Activated gamma-delta T cell treated with Interleukin-2 at 50 U/mL for 16 hours (primary cell): ENCODE measurements around the gene ECPAS.
"Not testable (repeated sequence)": the region's sequence is repeated elsewhere in the genome, so short reads cannot be mapped to it uniquely, and the experiment has no call there.

ENCODE experiments used
- DNase-seq: peaks from one replicate; pipeline ENCODE4 v3.0.0-alpha.2; 2020

ECPAS gene, protein sequence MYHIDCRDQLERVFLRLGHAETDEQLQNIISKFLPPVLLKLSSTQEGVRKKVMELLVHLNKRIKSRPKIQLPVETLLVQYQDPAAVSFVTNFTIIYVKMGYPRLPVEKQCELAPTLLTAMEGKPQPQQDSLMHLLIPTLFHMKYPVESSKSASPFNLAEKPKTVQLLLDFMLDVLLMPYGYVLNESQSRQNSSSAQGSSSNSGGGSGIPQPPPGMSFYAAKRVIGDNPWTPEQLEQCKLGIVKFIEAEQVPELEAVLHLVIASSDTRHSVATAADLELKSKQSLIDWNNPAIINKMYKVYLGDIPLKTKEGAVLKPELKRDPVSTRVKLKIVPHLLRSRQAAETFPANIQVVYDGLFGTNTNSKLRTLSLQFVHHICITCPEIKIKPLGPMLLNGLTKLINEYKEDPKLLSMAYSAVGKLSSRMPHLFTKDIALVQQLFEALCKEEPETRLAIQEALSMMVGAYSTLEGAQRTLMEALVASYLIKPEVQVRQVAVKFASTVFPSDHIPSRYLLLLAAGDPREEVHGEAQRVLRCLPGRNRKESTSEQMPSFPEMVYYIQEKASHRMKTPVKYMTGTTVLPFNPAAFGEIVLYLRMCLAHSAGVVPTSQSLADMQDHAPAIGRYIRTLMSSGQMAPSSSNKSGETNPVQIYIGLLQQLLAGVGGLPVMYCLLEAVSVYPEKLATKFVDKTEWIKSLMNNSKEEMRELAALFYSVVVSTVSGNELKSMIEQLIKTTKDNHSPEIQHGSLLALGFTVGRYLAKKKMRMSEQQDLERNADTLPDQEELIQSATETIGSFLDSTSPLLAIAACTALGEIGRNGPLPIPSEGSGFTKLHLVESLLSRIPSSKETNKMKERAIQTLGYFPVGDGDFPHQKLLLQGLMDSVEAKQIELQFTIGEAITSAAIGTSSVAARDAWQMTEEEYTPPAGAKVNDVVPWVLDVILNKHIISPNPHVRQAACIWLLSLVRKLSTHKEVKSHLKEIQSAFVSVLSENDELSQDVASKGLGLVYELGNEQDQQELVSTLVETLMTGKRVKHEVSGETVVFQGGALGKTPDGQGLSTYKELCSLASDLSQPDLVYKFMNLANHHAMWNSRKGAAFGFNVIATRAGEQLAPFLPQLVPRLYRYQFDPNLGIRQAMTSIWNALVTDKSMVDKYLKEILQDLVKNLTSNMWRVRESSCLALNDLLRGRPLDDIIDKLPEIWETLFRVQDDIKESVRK (N-terminal part only)

DNA sequence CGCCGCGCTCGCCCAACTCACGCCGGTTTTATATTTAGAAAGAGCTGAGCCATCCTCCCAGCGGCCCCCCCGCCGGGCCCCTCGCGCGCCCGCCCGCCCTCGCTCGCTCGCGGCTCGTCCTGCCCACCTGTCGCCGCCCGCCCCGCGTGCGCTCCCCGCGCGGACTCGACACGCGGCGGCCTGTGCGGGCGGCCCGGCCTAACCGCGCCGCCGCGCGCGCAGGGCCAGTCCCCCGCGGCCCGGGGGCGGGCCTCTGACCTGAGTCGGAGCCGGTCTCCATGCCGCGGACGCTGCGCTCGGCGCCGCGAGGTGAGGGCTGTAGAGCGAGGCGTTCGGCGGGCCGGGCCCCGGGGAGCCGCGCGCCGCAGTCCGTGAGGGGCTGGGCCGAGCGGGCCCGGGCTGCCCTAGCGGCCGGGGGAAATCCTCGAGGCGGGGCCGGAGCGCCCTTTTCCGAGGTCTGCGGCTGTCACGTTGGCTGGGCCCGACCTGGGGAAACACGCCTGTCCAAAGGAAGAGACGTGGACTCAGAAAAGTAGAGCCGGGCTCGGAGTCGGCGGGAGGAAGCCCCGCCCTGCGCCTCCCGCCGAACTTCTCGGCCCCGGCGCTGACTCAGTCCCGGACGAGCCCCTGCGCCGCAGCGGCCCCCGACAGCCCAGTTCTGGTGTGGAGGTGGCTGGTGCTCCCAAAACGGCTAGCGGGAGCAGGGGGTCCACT lies at the start of gene ECPAS:
Gene ECPAS (minus strand): TSS at position 526 of the 714 bp plus-strand sequence. CDS start 11,465 bp downstream, outside the sequence.
- DNase-seq: peak; percentile 52

DNA sequence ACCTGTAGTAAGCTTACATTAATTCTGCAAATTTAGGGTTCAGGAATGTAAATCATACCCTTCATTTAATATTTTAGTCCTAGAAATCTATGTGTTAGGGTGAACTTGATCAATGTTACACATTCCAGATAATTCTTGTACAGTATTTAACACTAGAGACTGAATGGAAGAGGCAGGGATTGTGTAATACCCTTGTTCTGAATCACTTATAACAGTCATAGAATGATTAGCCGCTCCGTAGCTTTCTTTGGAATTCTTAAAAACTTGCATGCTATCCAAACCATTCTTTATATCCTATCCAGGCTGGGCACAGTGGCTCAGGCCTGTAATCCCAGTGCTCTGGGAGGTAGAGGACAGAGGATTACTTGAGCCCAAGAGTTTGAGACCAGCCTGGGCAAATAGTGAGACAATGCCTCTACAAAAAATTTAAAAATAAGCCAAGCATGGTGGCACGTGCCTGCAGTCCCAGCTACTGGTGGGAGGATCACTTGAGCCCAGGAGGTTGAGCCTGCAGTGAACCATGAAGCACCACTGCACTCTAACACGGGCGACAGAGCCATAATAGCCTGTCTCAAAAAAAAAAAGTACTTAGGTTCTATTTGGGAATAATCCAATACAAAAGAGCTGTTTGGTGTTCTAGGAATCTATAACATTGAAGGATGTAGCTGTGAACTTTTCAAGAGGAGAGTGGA lies 49.1 kb upstream of the ECPAS start:
- DNase-seq: no peak

DNA sequence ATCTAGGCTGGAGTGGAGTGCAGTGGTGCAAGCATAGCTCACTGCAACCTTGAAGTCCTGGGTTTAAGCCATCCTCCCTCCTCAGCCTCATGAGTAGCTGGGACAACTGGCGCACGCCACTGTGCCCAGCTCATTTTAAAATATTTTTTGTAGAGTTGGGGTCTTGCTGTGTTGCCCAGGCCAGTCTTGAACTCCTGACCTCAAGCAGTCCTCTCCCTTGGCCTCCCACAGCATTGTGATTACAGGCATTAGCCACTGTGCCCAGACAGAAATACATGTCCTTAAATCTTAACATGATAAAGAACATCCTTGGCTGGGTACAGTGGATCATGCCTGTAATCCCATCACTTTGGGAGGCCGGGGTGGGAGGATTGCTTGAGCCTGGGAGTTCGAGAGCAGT lies 47.5 kb upstream of the ECPAS start:
- no peak for DNase-seq

DNA sequence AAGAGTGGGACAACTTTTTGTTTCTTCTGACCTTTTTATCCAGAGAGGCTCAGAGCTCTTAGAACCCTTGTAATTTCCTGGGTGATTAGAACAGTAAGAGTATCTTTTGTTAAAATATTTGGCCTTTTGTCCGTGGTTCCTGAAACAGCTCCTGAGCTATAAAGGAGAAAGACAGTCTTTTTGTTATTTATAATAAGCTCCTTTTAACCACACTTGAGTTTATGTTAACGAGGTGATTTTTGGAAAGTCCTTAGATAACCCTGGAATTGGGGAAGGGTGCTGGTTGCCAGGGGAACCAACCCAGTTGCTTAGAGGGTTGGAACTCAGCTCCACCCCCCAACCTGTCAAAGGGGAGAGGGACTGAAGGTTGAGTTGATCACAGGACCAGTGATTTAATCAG lies 45.6 kb upstream of the ECPAS start:
- no peak for DNase-seq

DNA sequence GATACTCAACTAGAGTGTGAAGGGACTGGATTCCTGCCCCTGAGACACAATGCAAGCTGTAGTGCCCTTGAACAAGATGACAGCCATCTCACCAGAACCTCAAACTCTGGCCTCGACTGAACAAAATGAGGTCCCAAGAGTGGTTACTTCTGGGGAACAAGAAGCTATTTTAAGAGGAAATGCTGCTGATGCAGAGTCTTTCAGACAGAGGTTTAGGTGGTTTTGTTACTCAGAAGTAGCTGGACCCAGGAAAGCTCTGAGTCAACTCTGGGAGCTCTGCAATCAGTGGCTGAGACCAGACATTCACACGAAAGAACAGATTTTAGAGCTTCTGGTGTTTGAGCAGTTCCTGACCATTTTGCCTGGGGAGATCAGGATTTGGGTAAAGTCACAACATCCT lies 43.2 kb upstream of the ECPAS start:
- DNase-seq: no peak

DNA sequence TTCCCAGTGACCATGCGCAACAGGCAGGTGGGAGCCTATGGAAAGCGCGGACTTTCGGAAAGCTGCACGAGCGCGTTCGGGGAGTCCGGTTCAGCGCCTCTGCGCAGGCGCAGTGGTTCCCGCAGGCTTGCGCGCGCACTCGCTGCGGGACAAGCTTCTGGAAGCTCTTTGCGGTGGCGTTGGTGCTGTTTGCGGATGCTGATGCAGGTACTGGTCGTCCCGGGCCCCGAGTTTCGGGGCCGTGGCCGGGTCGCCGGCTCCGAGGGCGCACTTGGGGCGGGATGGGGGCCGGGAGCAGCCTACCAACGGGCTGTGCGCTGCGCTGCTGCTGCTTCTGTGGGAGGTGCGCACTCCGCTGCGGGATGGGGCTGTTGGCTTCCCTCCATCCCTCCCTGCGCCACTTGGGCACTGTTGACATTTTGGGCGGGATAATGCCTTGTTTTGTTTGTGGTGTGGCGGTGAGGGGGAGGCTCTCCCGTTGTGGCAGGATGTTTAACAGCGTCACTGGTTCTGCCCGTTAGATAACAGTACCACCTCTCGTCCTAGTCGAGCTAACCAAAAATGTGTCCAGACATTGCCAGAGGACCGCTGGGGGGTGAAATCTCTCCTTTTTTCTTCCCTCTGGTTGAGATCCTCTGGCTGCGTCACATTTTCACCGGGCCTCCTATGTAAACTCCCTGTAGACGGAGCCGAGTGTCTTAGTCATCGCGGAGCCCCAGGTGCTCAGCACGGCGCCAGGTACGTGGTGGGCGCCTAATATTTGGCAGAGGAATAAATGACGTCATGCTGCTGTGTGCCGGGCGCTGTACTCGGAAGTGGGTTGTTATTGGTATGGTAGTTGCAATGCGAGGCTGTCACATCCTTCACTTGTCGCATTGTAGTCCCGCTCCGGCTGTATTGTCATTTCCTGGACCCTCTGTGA lies 41.1 kb upstream of the ECPAS start, which contains the start of gene ZNF483:
Gene ZNF483 (plus strand): TSS at position 124 of the 922 bp plus-strand sequence. CDS start 2,217 bp downstream, outside the sequence.
- peak; percentile 60 for DNase-seq

DNA sequence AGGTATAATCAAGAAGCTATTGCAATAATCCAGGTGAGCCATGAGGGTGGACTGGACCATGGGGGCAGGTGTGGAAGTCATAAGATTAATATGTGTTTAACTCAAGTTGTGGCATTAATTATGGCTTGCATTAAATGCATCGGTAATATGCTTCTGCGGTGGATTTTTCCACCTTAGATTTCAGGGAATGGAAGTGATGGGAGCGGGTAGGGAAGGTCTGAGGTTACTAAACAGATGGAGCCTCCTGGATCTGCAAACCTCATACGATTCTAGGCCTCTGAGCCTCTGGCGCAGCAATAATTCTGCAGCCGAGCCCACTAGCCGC lies 40.5 kb upstream of the ECPAS start:
- no peak for DNase-seq

DNA sequence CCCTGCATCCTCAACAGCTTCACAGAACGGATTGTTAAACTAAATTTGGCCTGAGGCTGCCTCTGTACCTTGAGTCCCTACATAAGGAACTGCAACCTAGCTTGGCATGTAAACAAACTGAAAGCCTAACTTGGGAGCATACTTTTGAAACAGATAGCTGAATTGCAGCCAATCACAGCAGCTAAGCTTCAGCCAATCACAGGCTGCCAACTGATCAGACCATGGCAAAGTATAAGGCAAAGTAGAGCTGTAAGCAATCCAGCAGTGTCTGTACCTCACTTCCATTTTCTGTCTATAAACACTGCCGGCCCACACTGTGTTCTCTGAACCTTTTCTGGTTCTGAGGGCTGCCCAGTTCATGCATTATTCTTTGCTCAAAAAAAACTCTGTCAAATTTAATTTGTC lies 31.9 kb upstream of the ECPAS start:
- DNase-seq: no peak

DNA sequence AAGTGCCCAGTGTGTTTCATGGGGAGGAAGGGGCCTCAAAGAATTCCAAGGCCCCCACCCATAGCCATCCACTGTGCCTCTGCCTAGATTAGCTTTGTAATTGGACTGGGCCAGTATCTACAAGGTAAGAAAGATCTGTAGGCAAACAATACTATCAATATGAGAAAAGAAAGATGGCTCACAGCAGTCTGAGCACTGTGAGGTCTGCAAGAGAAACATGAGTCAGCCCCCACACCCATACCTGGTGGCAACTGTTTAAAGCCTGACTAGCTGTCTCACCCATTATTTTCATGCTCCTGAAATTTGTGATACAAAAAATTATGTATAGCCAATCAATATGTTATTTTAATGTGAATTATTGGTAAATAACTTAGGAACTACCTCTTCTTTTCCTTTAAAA lies 30.8 kb upstream of the ECPAS start:
- no peak for DNase-seq

DNA sequence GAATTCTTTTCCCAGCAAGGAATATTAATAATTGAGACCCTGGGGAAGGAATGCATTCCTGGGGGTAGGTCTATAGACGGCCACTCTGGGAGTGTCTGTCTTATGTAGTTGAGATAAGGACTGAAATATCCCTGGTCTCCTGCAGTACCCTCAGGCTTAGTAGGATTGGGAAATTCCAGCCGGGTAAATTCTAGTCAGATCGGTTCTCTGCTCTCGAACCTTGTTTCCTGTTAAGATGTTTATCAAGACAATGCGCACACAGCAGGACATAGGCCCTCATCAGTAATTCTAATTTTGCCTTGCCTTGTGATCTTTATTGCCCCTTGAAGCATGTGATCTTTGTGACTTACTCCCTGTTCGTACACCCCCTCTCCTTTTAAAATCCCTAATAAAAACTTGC lies 27.4 kb upstream of the ECPAS start:
- DNase-seq: not testable (repeated sequence)

DNA sequence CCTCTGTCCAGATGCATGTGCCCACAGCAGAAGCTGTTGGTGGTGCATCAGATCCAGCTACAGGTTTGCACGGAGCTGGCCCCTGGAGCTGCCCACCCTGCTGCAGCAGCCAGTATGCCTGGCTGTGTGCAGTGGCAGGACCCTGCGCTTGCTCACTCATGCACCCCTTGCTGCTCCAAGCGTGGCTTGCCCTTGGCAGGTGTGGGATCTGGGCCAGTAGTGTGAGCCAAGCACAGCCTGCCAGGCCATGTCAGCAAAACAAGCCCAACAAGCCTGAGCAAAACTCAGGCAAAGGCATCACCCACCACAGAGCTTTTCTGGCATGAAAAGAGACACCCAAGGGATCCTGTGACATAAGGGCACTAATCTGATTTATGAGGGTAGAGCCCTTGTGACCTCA lies 18.3 kb upstream of the ECPAS start:
- DNase-seq: no peak

DNA sequence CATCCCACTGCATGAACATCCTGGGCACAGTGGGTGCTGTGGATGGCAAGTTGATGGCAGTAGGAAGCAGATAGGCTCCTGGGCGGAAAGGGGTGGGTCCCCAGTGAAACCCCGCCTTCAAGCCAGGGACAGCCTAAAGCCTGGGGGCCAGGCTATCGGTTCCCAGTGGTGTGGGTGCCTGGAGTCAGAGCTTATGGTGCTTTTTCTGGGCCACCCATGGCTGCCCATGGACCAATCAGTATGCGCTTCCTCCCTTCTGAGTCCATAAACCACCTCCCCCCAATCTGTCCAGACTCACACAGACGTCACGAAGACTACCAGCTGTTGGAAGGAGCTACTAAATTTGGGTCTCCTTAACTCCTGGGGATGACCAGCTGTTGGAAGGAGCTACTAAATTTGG lies 17.5 kb upstream of the ECPAS start:
- no peak for DNase-seq

DNA sequence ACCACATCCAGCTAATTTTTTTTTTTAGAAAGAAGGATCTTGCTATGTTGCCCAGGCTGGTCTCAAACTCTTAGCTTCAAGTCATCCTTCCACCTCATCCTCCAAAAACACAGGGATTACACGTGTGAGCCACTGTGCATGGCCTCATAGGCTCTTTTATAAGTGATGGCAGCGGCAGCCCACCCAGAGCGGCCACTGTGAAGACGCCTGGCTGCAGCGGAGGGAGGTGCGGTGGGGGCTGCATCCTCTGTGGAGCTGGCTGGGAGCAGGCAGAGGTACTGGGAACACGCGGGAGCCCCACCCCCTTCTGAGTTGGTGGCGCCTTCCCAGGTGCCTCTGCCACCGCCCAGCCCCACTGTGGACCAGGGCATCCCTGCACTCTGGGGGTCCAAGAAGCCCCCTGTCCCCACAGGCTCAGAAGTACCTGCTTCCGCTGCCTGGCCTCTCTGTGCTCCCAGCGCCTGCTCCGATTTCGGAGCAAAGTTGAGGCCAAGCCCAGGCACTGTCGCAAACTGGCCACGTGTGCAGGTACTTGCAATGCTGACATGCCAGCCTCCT lies 16.9 kb upstream of the ECPAS start:
- DNase-seq: no peak

DNA sequence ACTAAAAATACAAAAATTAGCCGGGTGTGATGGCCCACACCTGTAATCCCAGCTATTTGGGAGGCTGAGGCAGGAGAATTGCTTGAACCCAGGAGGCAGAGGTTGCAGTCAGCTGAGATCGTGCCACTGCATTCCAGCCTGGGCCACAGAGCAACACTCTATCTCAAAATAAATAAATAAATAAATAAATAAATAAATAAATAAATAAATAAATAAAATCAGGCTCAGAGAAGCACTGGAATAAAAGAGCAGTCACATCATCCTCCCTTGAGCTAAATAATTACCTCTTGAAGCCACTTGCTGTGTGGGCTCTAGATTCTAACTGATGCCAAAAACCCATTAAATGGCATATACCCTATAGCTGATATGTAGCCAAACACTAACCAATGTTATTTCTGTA lies 13.0 kb upstream of the ECPAS start:
- not testable (repeated sequence) for DNase-seq

DNA sequence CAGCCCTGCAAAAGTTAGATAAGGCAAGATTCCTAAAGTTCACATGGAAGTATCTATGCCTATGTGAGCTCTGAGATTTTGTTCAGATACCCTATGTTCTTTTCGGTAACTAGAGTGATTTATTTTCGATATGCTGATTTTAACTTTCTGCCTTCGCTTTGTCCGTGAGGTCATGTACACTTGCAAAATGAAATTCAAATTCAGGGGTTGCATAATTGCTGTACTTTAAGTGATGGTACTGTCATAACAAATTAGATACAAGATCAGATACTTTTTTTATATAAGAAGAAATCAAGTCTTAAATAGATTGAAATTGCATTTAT lies 350 bp upstream of the ECPAS start:
- DNase-seq: no peak

DNA sequence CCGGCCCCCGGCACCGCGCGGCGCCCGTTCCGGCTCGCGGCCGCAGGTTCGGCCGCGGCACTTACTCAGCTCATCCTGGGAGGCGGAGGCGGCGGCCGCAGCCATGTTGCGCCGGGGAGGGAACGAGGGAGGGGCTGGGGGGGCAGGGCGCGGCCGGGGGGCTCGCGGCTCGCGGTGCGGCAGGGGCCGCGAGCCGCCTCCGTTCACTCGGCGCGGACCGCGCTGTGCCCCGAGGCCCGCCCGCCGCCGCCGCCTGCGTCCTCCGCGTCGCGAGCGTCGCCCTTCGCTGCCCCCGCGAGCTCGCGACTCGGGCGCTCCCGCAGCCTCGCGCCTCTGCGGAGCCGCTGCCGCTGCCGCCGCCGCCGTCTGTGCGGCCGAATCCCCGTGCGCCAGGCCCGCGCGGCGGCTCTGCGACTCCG lies 735 bp downstream of the ECPAS start:
- peak; percentile 36 for DNase-seq

DNA sequence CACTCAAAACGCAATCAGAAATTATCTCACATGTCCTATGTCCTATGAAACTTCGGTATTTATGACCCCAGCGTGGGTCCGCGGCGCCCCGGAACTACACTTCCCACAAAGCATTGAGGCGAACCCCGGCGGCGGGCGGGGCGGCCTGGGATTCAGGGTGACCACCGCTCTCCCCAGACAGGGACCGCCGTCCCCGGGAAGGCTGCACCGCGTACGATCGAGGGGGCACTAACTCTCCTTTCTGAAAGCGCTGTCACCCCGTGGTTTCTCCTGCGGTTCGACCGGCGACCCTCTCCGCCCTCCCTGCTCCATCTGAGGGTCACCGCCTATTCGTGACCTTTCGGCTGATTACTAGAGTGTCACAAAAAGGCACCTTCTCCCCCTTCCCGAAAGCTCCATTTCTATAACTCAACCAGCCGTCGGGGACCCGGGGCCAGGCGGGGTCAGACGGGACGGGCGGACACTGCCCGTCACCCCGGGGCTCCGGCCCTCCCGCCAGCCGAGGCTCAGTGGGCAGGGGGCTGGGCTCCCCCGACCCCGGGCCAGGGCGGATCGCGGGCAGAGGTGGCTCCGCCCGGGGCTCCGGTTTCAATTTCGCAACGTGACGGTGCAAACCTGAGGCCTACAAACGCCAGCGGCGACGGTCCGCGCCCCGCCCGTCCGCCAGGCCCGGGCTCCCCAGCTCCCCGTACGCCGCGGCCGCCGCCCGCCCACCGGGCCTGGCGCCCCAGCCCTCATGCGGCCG lies 1.3 kb downstream of the ECPAS start:
- peak; percentile 53 for DNase-seq

DNA sequence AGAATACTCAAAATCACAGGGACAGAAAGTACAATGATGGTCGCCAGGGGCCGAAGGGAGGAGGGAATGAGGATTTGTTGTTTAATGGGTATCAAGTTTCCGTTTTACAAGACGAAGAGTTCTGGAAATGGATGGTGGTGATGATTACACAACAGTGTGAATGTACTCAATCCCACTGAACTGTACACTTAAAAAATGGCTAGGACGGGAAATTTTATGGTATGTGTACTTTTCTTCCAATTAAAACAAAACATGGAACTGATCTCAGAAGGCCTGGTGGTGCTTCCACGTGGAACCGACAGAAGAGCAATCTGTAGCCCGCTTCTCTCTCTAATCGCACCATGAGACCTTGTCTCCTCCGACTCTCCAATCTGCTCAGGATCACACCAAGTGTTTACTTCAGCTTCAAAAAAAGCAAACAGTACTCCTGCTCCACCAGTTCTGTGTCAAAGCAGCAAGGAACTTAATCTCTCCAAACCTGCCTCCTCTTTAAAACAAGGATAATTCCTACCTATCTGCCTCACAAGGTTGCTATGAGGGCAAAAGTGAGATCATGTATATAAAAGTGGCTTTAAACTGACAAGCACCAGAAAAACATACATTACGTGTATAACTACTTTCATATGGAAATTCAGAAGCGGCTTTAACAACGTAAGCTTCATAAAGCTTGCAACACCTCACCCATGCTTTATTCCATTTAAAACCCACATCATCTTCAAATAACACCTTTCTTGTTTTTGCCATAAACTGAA lies 2.1 kb downstream of the ECPAS start:
- no peak for DNase-seq

DNA sequence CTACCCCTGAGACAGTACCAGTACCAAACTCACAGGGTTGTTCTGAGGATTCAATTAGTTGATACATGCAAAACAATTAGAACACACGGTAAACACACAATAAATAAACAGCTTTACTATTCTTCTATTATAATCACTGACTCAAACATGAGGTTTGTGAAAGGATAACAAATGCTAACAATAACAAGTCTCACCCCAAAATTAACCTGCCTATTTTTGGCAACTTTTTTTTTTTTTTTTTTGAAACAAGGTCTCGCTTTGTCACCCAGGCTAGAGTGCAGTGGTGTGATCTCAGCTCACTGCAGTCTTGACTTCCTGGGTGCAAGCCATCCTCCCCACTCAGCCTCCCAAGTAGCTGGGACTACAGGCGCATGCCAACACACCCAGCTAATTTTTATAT lies 6.5 kb downstream of the ECPAS start:
- no peak for DNase-seq
